Thymus (tissue), 11 donors: ENCODE results near the gene PBX4. TPM values are rescaled to one million over a fixed set of nuclear protein-coding genes. Genes with fewer than 3 reads are reported as not detected.

Experiments used
- DNase-seq, 9 donors: peaks; one replicate each; pipeline ENCODE4 v3.0.0-alpha.2; 2013; ENCODE audit warnings: low spot score in 9 of 9, low read depth in 6 of 9, missing footprints in 1 of 9
- H3K27ac ChIP-seq, 2 donors: one replicate each; pipeline ENCODE4 v1.5.1; 2013; ENCODE audit warnings: control low read depth in 1 of 2, low read depth in 1 of 2, low read length in 1 of 2, mild to moderate bottlenecking in 1 of 2, moderate library complexity in 1 of 2
- H3K27me3 ChIP-seq, 2 donors: one replicate each; pipeline ENCODE4 v1.5.1; 2013; ENCODE audit warnings: low read length in 1 of 2; ENCODE audit not compliant: control insufficient read depth in 2 of 2, insufficient read depth in 1 of 2
- H3K36me3 ChIP-seq, 2 donors: one replicate each; pipeline ENCODE4 v1.5.1; 2013; ENCODE audit warnings: low read length in 1 of 2, mild to moderate bottlenecking in 1 of 2, moderate library complexity in 1 of 2; ENCODE audit not compliant: control insufficient read depth in 2 of 2, insufficient read depth in 2 of 2
- H3K4me1 ChIP-seq, 2 donors: one replicate each; pipeline ENCODE4 v1.5.1; 2013; ENCODE audit warnings: low read length in 2 of 2; ENCODE audit not compliant: control insufficient read depth in 2 of 2, insufficient read depth in 2 of 2
- H3K4me3 ChIP-seq, 2 donors: one replicate each; pipeline ENCODE4 v1.5.1; 2013; ENCODE audit warnings: low read length in 2 of 2, control low read depth in 1 of 2, mild to moderate bottlenecking in 1 of 2
- H3K9me3 ChIP-seq, 2 donors: one replicate each; pipeline ENCODE4 v1.5.1; 2013; ENCODE audit warnings: low read length in 1 of 2, mild to moderate bottlenecking in 1 of 2; ENCODE audit not compliant: control insufficient read depth in 2 of 2, insufficient read depth in 1 of 2
- WGBS: extraction: QIAGEN DNeasy Blood & Tissue Kit; methylation state at CpG from one replicate; pipeline ENCODE4 v1.1.7; 2013; 5-methylcytosine and 5-hydroxymethylcytosine counted together
- polyA plus RNA-seq: library from polyadenylated mRNA; stranded (reverse); fragments of 200-250 nt; gene quantifications from one replicate; pipeline ENCODE4 v1.2.3, GENCODE V29; 2013
- total RNA-seq: library from RNA; stranded (reverse); fragments of 120-200 nt; gene quantifications from one replicate; pipeline ENCODE4 v1.2.4, GENCODE V29; 2013
- donor health status: healthy.

The PBX4 gene
- total and polyA plus RNA-seq, 2 donors: 4.1 to 26.7 TPM

- Histone ChIP-seq H3K27me3 (no peaks in the 10 kb centered on the region), H3K9me3 (peaks cover 0 to 3% of the 10 kb centered on the region in 2 donors), H3K4me1 (peaks cover 2 to 32% of the 10 kb centered on the region in 2 donors), H3K27ac (no peak overlapping the region), H3K4me3 (no peak overlapping the region), H3K36me3 (peaks cover 40 to 64% of the 10 kb centered on the region in 2 donors)
- DNase-seq: no peak
- WGBS: 93% methylated on average over 3 of the region's 3 CpGs
Observed at GRCh38 chr19:19523177-19523576, 95.3 kb downstream of the PBX4 start.

DNA sequence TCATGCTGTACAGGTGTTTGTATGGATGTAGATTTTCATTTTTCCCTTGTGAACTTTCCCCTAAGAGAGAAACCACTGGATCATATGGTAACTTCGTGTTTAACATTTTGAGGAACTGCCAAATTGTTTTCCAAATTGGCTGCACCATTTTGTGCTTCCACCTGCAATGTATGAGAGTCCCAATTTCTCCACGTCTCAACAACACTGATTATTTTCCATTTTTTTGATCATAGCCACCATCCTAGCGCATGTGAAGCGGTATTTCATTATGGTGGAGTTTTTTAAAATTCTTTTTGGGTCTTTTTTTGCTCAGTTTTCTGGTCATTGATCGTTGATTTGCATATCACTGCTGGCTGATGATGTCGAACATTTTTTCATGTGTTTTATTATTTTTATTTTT lies 97.5 kb downstream of the PBX4 start:
- Histone ChIP-seq H3K4me1 (peaks cover 10 to 27% of the 10 kb centered on the region in 2 donors), H3K27ac (no peak overlapping the region), H3K27me3 (no peaks in the 10 kb centered on the region), H3K4me3 (no peak overlapping the region), H3K36me3 (peaks cover 30 to 43% of the 10 kb centered on the region in 2 donors), H3K9me3 (peaks cover 0 to under 1% of the 10 kb centered on the region in 2 donors)
- 90% methylated on average over 6 of the region's 6 CpGs for WGBS
- no peak for DNase-seq

GRCh38 chr19:19517235-19517619 lies 101.3 kb downstream of the PBX4 start:
- Histone ChIP-seq H3K36me3 (peaks cover 17 to 19% of the 10 kb centered on the region in 2 donors), H3K4me3 (peak overlapping the region in 1 of 2 donors; percentile 75), H3K27ac (no peak overlapping the region), H3K9me3 (peaks cover 3 to 17% of the 10 kb centered on the region in 2 donors), H3K27me3 (peaks cover 0 to 8% of the 10 kb centered on the region in 2 donors), H3K4me1 (peaks cover 16 to 20% of the 10 kb centered on the region in 2 donors)
- 97% methylated on average over 10 of the region's 10 CpGs for WGBS
- no peak for DNase-seq

- 8% methylated on average over 61 of the region's 61 CpGs for WGBS
- peaks cover 17 to 19% of the 10 kb centered on the region in 2 donors for H3K36me3 ChIP-seq
- peaks cover 0 to 8% of the 10 kb centered on the region in 2 donors for H3K27me3 ChIP-seq
- H3K9me3 ChIP-seq: peaks cover 3 to 17% of the 10 kb centered on the region in 2 donors
- peaks cover 16 to 20% of the 10 kb centered on the region in 2 donors for H3K4me1 ChIP-seq
- peak within 1 kb of the TSS; percentile 53 to 86 for H3K27ac ChIP-seq
- DNase-seq: peak; percentile 85 to 99 (median 95)
- peak within 1 kb of the TSS; percentile 54 to 75 for H3K4me3 ChIP-seq
Observed at GRCh38 chr19:19515642-19516519, 102.6 kb downstream of the PBX4 start, which contains the start of gene NDUFA13. TSS of gene NDUFA13 (plus strand) at chr19:19516225. CDS start at chr19:19516239, 14 bp downstream.

- Histone ChIP-seq H3K9me3 (peaks cover 3 to 17% of the 10 kb centered on the region in 2 donors), H3K27me3 (peaks cover 0 to 8% of the 10 kb centered on the region in 2 donors), H3K4me3 (peak within 1 kb of the TSS; percentile 54 to 75), H3K36me3 (peaks cover 10 to 13% of the 10 kb centered on the region in 2 donors), H3K27ac (peak within 1 kb of the TSS; percentile 53 to 86), H3K4me1 (peaks cover 14 to 20% of the 10 kb centered on the region in 2 donors)
- WGBS: 92% methylated on average over 74 of the region's 74 CpGs
- no peak for DNase-seq
Observed at GRCh38 chr19:19514881-19515641, 103.4 kb downstream of the PBX4 start, which contains the start of gene TSSK6. TSS of gene TSSK6 (minus strand) at chr19:19515548. CDS start at chr19:19515427, 121 bp downstream.

DNA sequence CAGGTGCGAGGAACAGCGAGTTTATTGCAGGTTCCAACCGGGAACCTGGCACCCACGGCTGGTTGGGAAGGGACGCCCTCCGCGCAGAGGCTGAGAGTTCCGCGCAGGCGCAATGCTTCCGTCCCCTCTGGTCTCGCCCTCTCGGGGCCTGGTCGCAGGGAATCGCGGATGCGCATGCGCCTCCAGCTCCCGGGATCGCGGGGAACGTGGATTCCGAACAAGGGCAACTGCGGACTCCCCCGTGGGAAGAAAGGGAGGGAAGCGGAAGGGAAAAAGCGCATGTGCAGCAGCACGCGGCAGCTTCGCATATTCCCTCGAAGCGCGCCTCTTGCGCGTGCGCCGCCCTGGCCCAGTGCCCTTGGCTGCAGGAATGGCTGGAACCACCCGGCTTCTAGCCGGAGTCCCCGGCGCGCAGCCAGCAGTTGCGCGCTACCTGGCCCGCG lies 104.3 kb downstream of the PBX4 start:
- H3K27me3 ChIP-seq: peaks cover 0 to 8% of the 10 kb centered on the region in 2 donors
- peak overlapping the region in 1 of 2 donors; percentile 18 for H3K4me3 ChIP-seq
- peaks cover 14 to 20% of the 10 kb centered on the region in 2 donors for H3K4me1 ChIP-seq
- peaks cover 4% of the 10 kb centered on the region in 2 donors for H3K36me3 ChIP-seq
- WGBS: 49% methylated on average over 46 of the region's 46 CpGs
- peaks cover 3 to 17% of the 10 kb centered on the region in 2 donors for H3K9me3 ChIP-seq
- peak in 2 of 9 donors; percentile 38 to 47 for DNase-seq
- no peak overlapping the region for H3K27ac ChIP-seq

GRCh38 chr19:19513682-19514081 lies 104.8 kb downstream of the PBX4 start:
- Histone ChIP-seq H3K4me1 (peaks cover 14 to 20% of the 10 kb centered on the region in 2 donors), H3K4me3 (peak overlapping the region in 1 of 2 donors; percentile 18), H3K36me3 (no peaks in the 10 kb centered on the region), H3K27me3 (peaks cover 0 to 8% of the 10 kb centered on the region in 2 donors), H3K27ac (no peak overlapping the region), H3K9me3 (peaks cover 3 to 17% of the 10 kb centered on the region in 2 donors)
- no peak for DNase-seq
- 91% methylated on average over 17 of the region's 17 CpGs for WGBS
